Epithelial cell of proximal tubule (primary cell): ENCODE measurements around the gene MST1R. TPM values are rescaled to one million over a fixed set of nuclear protein-coding genes. Genes with fewer than 3 reads are reported as not detected.

Experiments
- DNase-seq: peaks from one replicate; pipeline ENCODE4 v3.0.0-alpha.2; 2011; ENCODE audit warnings: low read depth
- H3K4me3 ChIP-seq: 2 replicates; pipeline ENCODE4 v1.5.1; 2011; ENCODE audit warnings: low read depth, mild to moderate bottlenecking, low read length
- total RNA-seq: library from RNA; depleted of rRNA; stranded (reverse); fragments of >200 nt; gene quantifications from 2 replicates; pipeline ENCODE4 v1.2.3, GENCODE V29; 2015
- TF ChIP-seq, protein P1 (sequence below): conservative IDR thresholded peaks from 2 replicates; pipeline ENCODE4 v1.5.1; 2012; ENCODE audit warnings: low read depth, mild to moderate bottlenecking, low read length

MST1R gene
- total RNA-seq, 1 donor from 2014 or later = 5.3 TPM

DNA sequence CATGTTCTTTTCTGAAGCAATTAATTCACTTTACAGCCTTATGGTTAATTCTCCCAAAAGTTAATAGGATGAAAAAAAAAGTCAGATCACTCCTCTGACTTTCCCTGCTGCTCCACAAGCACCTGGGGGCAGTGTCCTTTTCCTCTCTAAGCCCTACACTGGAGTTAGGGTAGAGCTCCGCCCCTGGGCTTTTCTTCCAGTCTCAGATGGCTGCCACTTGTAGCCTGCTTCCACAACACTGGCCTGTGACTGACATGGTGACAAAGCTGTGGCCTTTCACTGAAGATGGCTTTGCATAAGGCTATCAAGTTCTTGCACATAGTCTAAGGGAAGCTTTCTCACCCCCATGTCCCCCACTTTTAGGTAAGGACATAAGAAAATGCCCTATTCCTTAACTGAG lies 27.2 kb upstream of the MST1R start:
- TF ChIP-seq, protein P1, sequence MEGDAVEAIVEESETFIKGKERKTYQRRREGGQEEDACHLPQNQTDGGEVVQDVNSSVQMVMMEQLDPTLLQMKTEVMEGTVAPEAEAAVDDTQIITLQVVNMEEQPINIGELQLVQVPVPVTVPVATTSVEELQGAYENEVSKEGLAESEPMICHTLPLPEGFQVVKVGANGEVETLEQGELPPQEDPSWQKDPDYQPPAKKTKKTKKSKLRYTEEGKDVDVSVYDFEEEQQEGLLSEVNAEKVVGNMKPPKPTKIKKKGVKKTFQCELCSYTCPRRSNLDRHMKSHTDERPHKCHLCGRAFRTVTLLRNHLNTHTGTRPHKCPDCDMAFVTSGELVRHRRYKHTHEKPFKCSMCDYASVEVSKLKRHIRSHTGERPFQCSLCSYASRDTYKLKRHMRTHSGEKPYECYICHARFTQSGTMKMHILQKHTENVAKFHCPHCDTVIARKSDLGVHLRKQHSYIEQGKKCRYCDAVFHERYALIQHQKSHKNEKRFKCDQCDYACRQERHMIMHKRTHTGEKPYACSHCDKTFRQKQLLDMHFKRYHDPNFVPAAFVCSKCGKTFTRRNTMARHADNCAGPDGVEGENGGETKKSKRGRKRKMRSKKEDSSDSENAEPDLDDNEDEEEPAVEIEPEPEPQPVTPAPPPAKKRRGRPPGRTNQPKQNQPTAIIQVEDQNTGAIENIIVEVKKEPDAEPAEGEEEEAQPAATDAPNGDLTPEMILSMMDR = peak; percentile 26
- H3K4me3 ChIP-seq = no peak overlapping the region
- DNase-seq = no peak

DNA sequence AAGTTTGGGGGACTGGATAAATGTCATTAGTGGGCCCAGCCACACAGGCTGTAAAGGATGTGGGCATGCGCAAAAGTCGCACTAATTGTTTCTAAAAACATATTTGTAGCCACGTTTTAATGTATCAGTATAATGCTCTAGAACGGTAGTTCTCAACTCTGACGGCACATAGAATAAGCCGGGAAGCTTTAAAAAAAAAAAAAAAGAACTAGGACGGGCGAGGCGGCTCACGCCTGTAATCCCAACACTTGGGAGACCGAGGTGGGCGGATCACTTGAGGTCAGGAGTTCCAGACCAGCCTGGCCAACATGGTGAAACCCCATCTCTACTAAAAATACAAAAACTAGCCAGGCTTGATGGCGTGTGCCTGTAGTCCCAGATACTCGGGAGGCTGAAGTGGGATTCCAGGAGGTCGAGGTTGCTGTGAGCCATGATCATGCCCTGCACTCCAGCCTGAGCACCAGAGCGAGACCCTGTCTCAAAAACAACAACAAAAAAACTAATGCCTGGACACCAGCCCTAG lies 26.6 kb upstream of the MST1R start:
- no peak for DNase-seq
- TF ChIP-seq, protein P1 = no peak
- H3K4me3 ChIP-seq = peak overlapping the region; percentile 77

DNA sequence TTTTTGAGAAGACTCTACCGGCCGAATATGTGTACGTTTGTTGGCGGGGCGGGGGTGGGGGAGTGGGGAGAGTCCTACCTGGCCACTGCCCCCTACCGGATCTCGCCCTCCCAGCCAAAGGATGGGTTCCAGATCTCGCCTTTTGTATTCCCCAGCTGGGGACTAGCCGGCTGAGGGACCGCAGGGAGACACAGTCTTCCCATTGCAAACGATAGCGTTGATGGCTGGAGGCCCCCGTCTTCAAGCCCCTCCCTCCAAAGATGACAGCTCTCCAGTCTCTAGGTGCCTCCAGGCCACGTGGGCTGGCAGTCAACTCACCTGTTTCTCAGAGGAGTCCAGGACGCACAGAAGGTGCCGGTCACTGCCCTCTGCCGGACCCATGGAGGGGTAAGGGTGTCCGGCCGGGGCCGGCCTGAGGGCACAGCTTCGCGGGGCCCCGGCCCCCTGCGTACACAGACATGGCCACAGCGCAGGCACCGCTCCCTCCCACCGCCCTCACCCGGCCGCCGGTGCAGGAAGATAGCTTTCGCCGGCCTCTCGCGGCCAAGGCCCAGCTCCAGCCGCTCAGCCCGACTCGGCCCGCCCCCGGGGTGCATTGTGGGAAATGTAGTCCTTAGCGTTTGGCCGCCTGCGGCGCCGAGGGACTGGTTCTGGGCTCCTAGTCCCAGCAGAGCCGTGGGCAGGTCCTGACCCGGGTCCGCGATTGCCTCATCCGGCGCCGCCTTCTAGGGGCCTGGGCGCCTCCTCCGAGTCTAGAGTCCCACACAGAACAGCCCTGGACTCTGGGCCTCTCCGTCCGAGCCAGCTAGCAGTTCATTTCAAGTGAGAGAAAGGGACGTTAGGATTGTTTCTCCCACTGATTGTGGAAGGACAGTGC lies 25.9 kb upstream of the MST1R start, which contains the start of gene MON1A:
Gene MON1A, minus strand, starts transcription at position 521 of the 877 bp plus-strand sequence. CDS start 16,465 bp downstream, outside the sequence.
- no peak for DNase-seq
- peak within 1 kb of the TSS; percentile 77 for H3K4me3 ChIP-seq
- TF ChIP-seq, protein P1 = peak; percentile 45

DNA sequence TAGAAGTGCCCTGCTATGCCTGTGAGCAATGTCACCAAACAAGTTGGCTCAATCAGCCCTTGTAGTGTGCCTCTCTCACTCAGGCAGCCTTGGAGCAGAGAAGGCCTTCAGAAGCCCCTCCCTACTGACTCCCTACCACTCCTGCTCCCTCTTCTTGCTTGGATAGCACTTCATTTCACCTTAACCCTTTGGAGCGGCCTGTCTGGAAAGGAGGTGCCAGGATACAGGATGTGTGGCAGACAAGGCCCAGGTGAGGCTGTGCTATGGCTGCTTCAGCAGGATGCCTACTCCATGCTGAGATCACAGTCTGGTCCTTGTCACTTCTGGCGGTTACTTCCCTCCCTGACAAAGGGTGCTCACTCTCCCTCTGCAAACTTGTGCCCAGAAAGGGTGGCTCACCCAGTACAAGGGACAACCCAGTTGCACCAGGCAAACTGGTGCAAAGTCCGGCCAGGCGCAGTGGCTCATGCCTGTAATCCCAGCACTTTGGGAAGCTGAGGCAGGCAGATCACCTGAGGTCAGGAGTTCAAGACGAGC lies 24.9 kb upstream of the MST1R start:
- TF ChIP-seq, protein P1 = no peak
- peak overlapping the region; percentile 77 for H3K4me3 ChIP-seq

DNA sequence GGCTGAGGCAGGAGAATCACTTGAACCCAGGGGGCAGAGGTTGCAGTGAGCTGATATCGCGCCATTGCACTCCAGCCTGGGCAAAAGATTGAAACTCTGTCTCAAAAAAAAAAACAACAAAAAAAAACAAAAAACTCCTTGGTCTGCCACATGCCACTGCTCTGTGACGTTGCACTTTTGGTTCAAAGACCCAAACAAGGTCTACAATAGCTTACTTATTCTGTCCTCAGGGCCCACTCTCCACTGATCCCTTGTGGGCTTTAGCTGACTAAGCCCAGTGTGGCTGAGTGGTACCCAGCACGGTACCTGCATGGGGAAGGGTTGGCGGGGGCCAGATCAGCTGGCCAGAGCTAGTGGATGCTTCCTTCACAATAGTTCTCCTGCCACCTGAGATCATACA lies 24.1 kb upstream of the MST1R start:
- no peak overlapping the region for H3K4me3 ChIP-seq
- DNase-seq = no peak
- TF ChIP-seq, protein P1 = no peak

More for the DNA sequence above, 24.9 kb upstream of the MST1R start:
- no peak for DNase-seq

DNA sequence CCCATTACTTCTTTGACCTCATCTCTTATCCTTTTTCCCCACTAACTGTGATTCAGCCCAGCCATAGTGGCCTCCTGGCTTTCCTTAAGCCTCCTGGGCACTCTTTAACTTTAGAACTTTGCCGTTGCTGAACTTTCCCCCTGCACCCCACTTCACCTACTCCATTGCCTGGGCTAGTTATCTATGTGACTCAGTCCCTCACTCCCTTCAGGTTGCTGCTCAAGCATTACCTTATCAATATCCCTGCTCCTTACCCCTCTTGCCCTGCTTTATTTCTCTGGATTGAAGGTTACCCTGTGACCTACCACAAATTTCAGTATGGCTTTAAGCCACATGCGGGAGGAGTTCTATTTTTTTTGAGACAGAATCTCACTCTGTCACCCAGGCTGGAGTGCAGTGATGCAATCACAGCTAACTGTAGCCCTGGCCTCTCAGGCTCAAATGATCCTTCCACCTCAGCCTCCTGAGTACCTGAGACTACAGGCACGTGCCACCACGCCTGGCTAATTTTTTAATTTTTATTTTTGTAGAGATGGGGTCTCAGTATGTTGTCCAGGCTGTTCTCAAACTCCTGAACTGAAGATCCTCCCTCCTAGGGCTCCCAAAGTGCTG lies 22.6 kb upstream of the MST1R start:
- no peak for DNase-seq
- H3K4me3 ChIP-seq = no peak overlapping the region
- TF ChIP-seq, protein P1 = no peak
